WTC11 (cell line): ENCODE results near the gene MRPL51. TPM values are rescaled to one million over a fixed set of nuclear protein-coding genes. Genes with fewer than 3 reads are reported as not detected.
A peak's percentile ranks its signal among the peaks of the same experiment; 100 is the strongest.

ENCODE experiments used
- ATAC-seq: fragments of 200-7000 bp; cut with Tn5 transposase; 2 replicates; pipeline ENCODE4 v1.10.0; 2021; ENCODE audit warnings: mild to moderate bottlenecking, moderate library complexity
- CTCF ChIA-PET: fragments of 300-600 bp; sonication (Branson Sonifier 250); formaldehyde crosslinking; loops from one replicate; lab custom pipeline; 2021; ENCODE audit warnings: antibody characterized with exemption; lab: Charles Lee
- POLR2A ChIA-PET: fragments of 350-600 bp; sonication (Branson Sonifier 250); formaldehyde crosslinking; loops from one replicate; lab custom pipeline; 2021; ENCODE audit warnings: antibody characterized with exemption; lab: Charles Lee
- DNase-seq: peaks from one replicate; pipeline ENCODE4 v3.0.0; 2021; ENCODE audit warnings: low spot score
- H3K27ac Mint-ChIP-seq: 2 replicates; pipeline ENCODE4 v1.8.0; 2021; ENCODE audit warnings: mixed read lengths
- H3K27me3 Mint-ChIP-seq: 2 replicates; pipeline ENCODE4 v1.8.0; 2021; ENCODE audit warnings: low read depth, mild to moderate bottlenecking, moderate library complexity, mixed read lengths
- H3K36me3 Mint-ChIP-seq: 2 replicates; pipeline ENCODE4 v1.8.0; 2021; ENCODE audit warnings: mixed read lengths
- H3K4me1 Mint-ChIP-seq: 2 replicates; pipeline ENCODE4 v1.8.0; 2022; ENCODE audit warnings: mixed read lengths
- H3K4me3 Mint-ChIP-seq: 2 replicates; pipeline ENCODE4 v1.8.0; 2021; ENCODE audit warnings: mild to moderate bottlenecking, moderate library complexity, mixed read lengths
- H3K9me3 Mint-ChIP-seq: 2 replicates; pipeline ENCODE4 v1.8.0; 2021; ENCODE audit warnings: mixed read lengths
- ATF2 ChIP-seq: sonication (generic); formaldehyde crosslinking; IDR thresholded peaks from 2 replicates; pipeline ENCODE4 v1.8.1; 2022; ENCODE audit warnings: low read depth, missing genetic modification reagents, borderline replicate concordance
- CREM ChIP-seq: sonication (generic); formaldehyde crosslinking; IDR thresholded peaks from 2 replicates; pipeline ENCODE4 v1.8.1; 2022; ENCODE audit warnings: mild to moderate bottlenecking, missing genetic modification reagents, moderate library complexity
- ETV6 ChIP-seq: sonication (generic); formaldehyde crosslinking; IDR thresholded peaks from 2 replicates; pipeline ENCODE4 v1.8.1; 2022; ENCODE audit warnings: mild to moderate bottlenecking, missing genetic modification reagents
- GABPB1 ChIP-seq: sonication (generic); formaldehyde crosslinking; IDR thresholded peaks from 2 replicates; pipeline ENCODE4 v1.8.1; 2023; ENCODE audit warnings: mild to moderate bottlenecking, missing genetic modification reagents
- JUN ChIP-seq: sonication (generic); formaldehyde crosslinking; IDR thresholded peaks from 2 replicates; pipeline ENCODE4 v1.8.0; 2023; ENCODE audit warnings: mild to moderate bottlenecking, missing genetic modification reagents
- KAT7 ChIP-seq: sonication (generic); formaldehyde crosslinking; IDR thresholded peaks from 2 replicates; pipeline ENCODE4 v1.8.1; 2023; ENCODE audit warnings: missing genetic modification reagents, mild to moderate bottlenecking, borderline replicate concordance
- MAX ChIP-seq: sonication (generic); formaldehyde crosslinking; IDR thresholded peaks from 2 replicates; pipeline ENCODE4 v1.8.0; 2022; ENCODE audit warnings: mild to moderate bottlenecking, missing genetic modification reagents
- MLX ChIP-seq: sonication (generic); formaldehyde crosslinking; IDR thresholded peaks from 2 replicates; pipeline ENCODE4 v1.8.1; 2023; ENCODE audit warnings: mild to moderate bottlenecking, missing genetic modification reagents, moderate library complexity
- MXD4 ChIP-seq: fragments of 250-450 bp; sonication (Bioruptor Pico); IDR thresholded peaks from 2 replicates; pipeline ENCODE4 v1.8.0; 2021; ENCODE audit warnings: mild to moderate bottlenecking, moderate library complexity, borderline replicate concordance
- NFE2L1 ChIP-seq: sonication (generic); formaldehyde crosslinking; IDR thresholded peaks from 2 replicates; pipeline ENCODE4 v1.8.1; 2023; ENCODE audit warnings: missing genetic modification reagents
- NFYB ChIP-seq: sonication (generic); formaldehyde crosslinking; conservative IDR thresholded peaks from 2 replicates; pipeline ENCODE4 v1.8.0; 2022; ENCODE audit warnings: low read depth, missing genetic modification reagents
- TCF7 ChIP-seq: sonication (generic); formaldehyde crosslinking; IDR thresholded peaks from 2 replicates; pipeline ENCODE4 v1.8.0; 2022; ENCODE audit warnings: mild to moderate bottlenecking, low read depth, missing genetic modification reagents, moderate library complexity
- total RNA-seq: library from RNA; stranded (reverse); gene quantifications from 3 replicates; pipeline ENCODE4 v1.2.3, GENCODE V29; 2021
- TF ChIP-seq, protein P1 (sequence below): sonication (generic); formaldehyde crosslinking; IDR thresholded peaks from 2 replicates; pipeline ENCODE4 v1.8.1; 2023; ENCODE audit warnings: mild to moderate bottlenecking, missing genetic modification reagents
- TF ChIP-seq, protein P2 (sequence below): sonication (generic); formaldehyde crosslinking; IDR thresholded peaks from 2 replicates; pipeline ENCODE4 v1.8.1; 2023; ENCODE audit warnings: mild to moderate bottlenecking, missing genetic modification reagents
- TF ChIP-seq, protein P3 (sequence below): fragments of 250-450 bp; sonication (Bioruptor Pico); conservative IDR thresholded peaks from 2 replicates; pipeline ENCODE4 v1.9.0; 2021; ENCODE audit warnings: mild to moderate bottlenecking

The MRPL51 gene
- total RNA-seq, 1 experiment from 2014 or later: 290 TPM

DNA sequence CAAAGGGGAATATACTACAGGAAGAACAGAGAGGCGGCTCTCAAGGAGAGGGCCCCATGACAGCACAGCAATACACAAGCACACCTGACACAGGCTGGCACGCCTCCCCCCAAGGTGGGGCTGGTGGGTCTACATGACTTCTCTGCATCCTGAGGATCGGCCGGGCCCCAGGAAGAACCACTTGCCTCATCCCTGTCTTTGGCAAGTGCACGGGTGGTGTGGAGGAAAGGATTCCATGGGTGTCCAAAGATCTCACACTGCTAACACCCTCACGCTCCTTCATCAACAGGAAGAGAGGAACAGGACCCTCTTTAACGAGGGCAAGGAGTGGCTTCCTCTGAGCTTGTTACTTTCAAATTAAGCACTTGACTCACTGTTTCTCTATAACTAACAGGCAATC, 29.8 kb downstream of the MRPL51 start:
- ChIA-PET CTCF (interaction anchor here (0.7 to 3.2 kb wide), 5 partner anchors 39 to 140 kb away, joined by 3 to 59 read pairs (median 5); no protein-coding TSS in a partner anchor), POLR2A (no interaction called here)
- DNase-seq: no peak
- Mint-ChIP-seq H3K4me3 (no peak overlapping the region), H3K36me3 (peaks cover 60% of the 10 kb centered on the region), H3K27ac (no peak overlapping the region), H3K4me1 (peaks cover 9% of the 10 kb centered on the region; the same call in 1 of the 2 replicates), H3K27me3 (no peaks in the 10 kb centered on the region), H3K9me3 (no peaks in the 10 kb centered on the region)
- TF ChIP-seq GABPB1 (CRISPR knock-in tag) (no peak), TCF7 (CRISPR knock-in tag) (no peak), MXD4 (no peak), NFE2L1 (CRISPR knock-in tag) (no peak), ATF2 (CRISPR knock-in tag) (no peak), ETV6 (no peak)
- TF ChIP-seq, protein P1, sequence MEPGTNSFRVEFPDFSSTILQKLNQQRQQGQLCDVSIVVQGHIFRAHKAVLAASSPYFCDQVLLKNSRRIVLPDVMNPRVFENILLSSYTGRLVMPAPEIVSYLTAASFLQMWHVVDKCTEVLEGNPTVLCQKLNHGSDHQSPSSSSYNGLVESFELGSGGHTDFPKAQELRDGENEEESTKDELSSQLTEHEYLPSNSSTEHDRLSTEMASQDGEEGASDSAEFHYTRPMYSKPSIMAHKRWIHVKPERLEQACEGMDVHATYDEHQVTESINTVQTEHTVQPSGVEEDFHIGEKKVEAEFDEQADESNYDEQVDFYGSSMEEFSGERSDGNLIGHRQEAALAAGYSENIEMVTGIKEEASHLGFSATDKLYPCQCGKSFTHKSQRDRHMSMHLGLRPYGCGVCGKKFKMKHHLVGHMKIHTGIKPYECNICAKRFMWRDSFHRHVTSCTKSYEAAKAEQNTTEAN: no peak
- ATAC-seq: no peak

DNA sequence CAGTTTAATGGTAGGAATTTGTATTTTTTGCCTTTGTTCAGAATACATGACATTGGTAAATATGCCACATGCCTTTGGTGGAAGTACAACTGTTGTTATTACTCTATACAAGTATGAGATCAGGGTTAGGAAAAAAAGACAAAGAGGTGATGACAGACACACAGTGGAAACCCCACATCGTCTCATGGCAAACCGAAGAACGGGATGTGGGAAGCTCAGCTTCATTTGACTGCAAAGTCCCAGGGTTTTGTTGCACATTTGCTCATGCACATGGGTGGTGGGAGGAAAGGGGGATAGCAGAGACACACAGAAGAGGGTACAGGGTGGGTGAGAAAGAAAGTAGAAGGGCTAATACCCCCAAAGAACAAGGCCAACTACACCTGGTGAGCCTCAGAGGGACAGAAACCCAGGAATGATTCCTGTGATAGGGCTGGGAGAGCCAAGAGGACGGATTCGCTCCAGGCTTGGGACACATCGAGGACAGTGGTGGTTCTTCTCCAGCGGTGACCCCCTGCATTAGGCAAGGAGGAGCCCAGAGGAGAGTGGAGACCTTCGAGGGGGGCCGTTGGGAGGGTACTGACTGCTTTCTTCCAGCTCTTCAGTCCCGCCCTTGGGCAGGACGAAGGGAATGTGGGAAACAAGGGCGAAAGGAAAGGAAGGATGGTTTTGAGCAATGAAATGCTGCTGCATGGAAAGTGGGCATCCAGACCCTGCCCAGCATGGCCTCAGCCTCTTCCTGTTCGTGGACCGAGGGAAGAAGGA, 30.6 kb downstream of the MRPL51 start:
- DNase-seq (peak; percentile 3), ATAC-seq (no peak)
- peaks cover 54% of the 10 kb centered on the region for H3K36me3 Mint-ChIP-seq
- peaks cover 9% of the 10 kb centered on the region; the same call in 1 of the 2 replicates for H3K4me1 Mint-ChIP-seq
- H3K27me3 Mint-ChIP-seq: no peaks in the 10 kb centered on the region
- POLR2A ChIA-PET: interaction anchor here (2.7 kb wide), 1 partner anchor 8 kb away, joined by 10 read pairs; the partner anchor contains the start of gene VAMP1
- TF ChIP-seq KAT7 (CRISPR knock-in tag) (no peak), CREM (CRISPR knock-in tag) (no peak), ETV6 (no peak), JUN (CRISPR knock-in tag) (no peak), MAX (CRISPR knock-in tag) (no peak), NFYB (CRISPR knock-in tag) (no peak), MLX (CRISPR knock-in tag) (no peak)
- TF ChIP-seq, protein P2, sequence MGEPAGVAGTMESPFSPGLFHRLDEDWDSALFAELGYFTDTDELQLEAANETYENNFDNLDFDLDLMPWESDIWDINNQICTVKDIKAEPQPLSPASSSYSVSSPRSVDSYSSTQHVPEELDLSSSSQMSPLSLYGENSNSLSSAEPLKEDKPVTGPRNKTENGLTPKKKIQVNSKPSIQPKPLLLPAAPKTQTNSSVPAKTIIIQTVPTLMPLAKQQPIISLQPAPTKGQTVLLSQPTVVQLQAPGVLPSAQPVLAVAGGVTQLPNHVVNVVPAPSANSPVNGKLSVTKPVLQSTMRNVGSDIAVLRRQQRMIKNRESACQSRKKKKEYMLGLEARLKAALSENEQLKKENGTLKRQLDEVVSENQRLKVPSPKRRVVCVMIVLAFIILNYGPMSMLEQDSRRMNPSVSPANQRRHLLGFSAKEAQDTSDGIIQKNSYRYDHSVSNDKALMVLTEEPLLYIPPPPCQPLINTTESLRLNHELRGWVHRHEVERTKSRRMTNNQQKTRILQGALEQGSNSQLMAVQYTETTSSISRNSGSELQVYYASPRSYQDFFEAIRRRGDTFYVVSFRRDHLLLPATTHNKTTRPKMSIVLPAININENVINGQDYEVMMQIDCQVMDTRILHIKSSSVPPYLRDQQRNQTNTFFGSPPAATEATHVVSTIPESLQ (CRISPR knock-in tag): no peak
- TF ChIP-seq, protein P3, sequence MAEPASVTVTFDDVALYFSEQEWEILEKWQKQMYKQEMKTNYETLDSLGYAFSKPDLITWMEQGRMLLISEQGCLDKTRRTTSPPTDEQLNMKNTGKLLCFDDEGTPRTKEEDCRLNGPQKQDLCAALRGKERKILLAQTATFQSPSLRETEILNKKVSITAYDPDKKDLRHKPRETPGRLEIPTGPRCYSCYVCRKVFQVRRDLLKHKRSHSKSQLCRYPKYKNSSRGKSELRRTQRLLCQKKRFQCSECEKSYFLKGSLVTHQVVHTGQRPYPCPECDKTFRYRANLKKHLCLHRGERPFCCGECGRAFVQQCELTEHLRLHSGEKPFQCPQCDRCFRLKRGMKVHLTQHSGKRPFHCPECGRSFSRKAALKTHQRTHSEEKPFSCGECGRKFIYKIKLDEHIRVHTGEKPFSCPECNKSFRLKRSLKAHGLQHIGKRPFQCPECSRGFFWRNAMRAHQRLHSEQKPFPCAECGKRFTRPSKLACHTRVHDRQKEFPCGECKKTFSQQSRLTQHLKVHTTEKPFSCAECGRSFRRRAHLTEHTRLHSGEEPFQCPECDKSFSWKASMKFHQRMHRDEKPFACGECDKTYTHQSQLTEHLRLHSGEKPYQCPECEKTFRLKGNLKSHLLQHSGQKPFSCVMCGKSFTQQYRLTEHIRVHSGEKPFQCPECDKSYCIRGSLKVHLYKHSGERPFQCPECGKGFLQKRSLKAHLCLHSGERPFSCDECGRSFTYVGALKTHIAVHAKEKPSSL (CRISPR knock-in tag): no peak
- TF ChIP-seq, all 79 proteins: peak for 0
- H3K9me3 Mint-ChIP-seq: no peaks in the 10 kb centered on the region
- CTCF ChIA-PET: interaction anchor here (0.7 kb wide), 1 partner anchor 136 kb away, joined by 5 read pairs; no protein-coding TSS in a partner anchor
- no peak overlapping the region; the same call in 1 of the 2 replicates for H3K27ac Mint-ChIP-seq
- H3K4me3 Mint-ChIP-seq: no peak overlapping the region
